ENCODE results near the gene FAT2.

GRCh38 chr5:151589878-151590570 lies 1.1 kb downstream of the FAT2 start:
- TF ChIP-seq CTCF (IDR thresholded peaks at IDR 0.05) (no peak), POLR2A (IDR thresholded peaks at IDR 0.05) (no peak)
